Activated CD8-positive, alpha-beta memory T cell treated with anti-CD3 and anti-CD28 coated beads for 36 hours (primary cell): ENCODE measurements around the gene RPS24. TPM values are rescaled to one million over a fixed set of nuclear protein-coding genes. Genes with fewer than 3 reads are reported as not detected.
"Not testable (repeated sequence)": the region's sequence is repeated elsewhere in the genome, so short reads cannot be mapped to it uniquely, and the experiment has no call there.

Experiments
- CTCF ChIA-PET: fragments of 350-600 bp; sonication (Branson Sonifier 250); formaldehyde crosslinking; loops from one replicate; lab custom pipeline; 2021; ENCODE audit warnings: antibody characterized with exemption; lab: Charles Lee
- POLR2A ChIA-PET: fragments of 350-600 bp; sonication (Branson Sonifier 250); formaldehyde crosslinking; loops from one replicate; lab custom pipeline; 2021; ENCODE audit warnings: antibody characterized with exemption; lab: Charles Lee
- total RNA-seq, 2 experiments: library from RNA; stranded (reverse); gene quantifications; one replicate each; pipeline ENCODE4 v1.2.3, GENCODE V29; 2021

Gene RPS24
- total RNA-seq: 1,000 to 10,000 TPM; 1,848 to 1,876 TPM

- ChIA-PET CTCF (no interaction called here), POLR2A (interaction anchor here (0.5 to 1.0 kb wide), 2 partner anchors 9 to 18 kb away, joined by 3 read pairs; no protein-coding TSS in a partner anchor)
These were observed at the start of gene RPS24 for GRCh38 chr10:78033637-78034470. Gene RPS24 (plus strand): TSS chr10:78033863. CDS start chr10:78033902, 39 bp downstream.

GRCh38 chr10:77984986-77985385, 48.7 kb upstream of the RPS24 start:
- CTCF ChIA-PET: no interaction called here
- POLR2A ChIA-PET: no interaction called here

GRCh38 chr10:77987671-77988255, 45.9 kb upstream of the RPS24 start:
- POLR2A ChIA-PET: no interaction called here
- CTCF ChIA-PET: no interaction called here

GRCh38 chr10:77989081-77989724, 44.5 kb upstream of the RPS24 start:
- CTCF ChIA-PET: interaction anchor here (0.9 kb wide), 1 partner anchor 38 kb away, joined by 3 read pairs; no protein-coding TSS in a partner anchor

GRCh38 chr10:77993620-77994019, 40.0 kb upstream of the RPS24 start:
- ChIA-PET CTCF (no interaction called here), POLR2A (no interaction called here)

More at GRCh38 chr10:77989081-77989724, 44.5 kb upstream of the RPS24 start:
- POLR2A ChIA-PET: no interaction called here

GRCh38 chr10:77998780-77999179, 34.9 kb upstream of the RPS24 start:
- CTCF ChIA-PET: not testable (repeated sequence)

GRCh38 chr10:78000206-78000605, 33.5 kb upstream of the RPS24 start:
- POLR2A ChIA-PET: no interaction called here
- CTCF ChIA-PET: no interaction called here

More at GRCh38 chr10:77998780-77999179, 34.9 kb upstream of the RPS24 start:
- POLR2A ChIA-PET: not testable (repeated sequence)

GRCh38 chr10:78000956-78001472, 32.6 kb upstream of the RPS24 start:
- CTCF ChIA-PET: no interaction called here
- POLR2A ChIA-PET: no interaction called here

- CTCF ChIA-PET: no interaction called here
- POLR2A ChIA-PET: no interaction called here
These were observed 30.9 kb upstream of the RPS24 start for GRCh38 chr10:78002541-78003288.

- CTCF ChIA-PET: no interaction called here
- POLR2A ChIA-PET: no interaction called here
These were observed 29.2 kb upstream of the RPS24 start for GRCh38 chr10:78004215-78005026.

- ChIA-PET CTCF (no interaction called here), POLR2A (no interaction called here)
These were observed 26.5 kb upstream of the RPS24 start for GRCh38 chr10:78007172-78007571.

- ChIA-PET POLR2A (no interaction called here), CTCF (interaction anchor here (0.7 kb wide), 1 partner anchor 147 kb away, joined by 5 read pairs; no protein-coding TSS in a partner anchor)
These were observed 24.0 kb upstream of the RPS24 start for GRCh38 chr10:78009662-78010061.

- POLR2A ChIA-PET: no interaction called here
These were observed 23.4 kb upstream of the RPS24 start for GRCh38 chr10:78010278-78010677.

GRCh38 chr10:78011065-78011464, 22.6 kb upstream of the RPS24 start:
- CTCF ChIA-PET: no interaction called here
- POLR2A ChIA-PET: no interaction called here

More at GRCh38 chr10:78010278-78010677, 23.4 kb upstream of the RPS24 start:
- CTCF ChIA-PET: no interaction called here

GRCh38 chr10:78013564-78013963, 20.1 kb upstream of the RPS24 start:
- ChIA-PET CTCF (no interaction called here), POLR2A (no interaction called here)

- CTCF ChIA-PET: no interaction called here
- POLR2A ChIA-PET: interaction anchor here (0.6 kb wide), 1 partner anchor 18 kb away, joined by 3 read pairs; the partner anchor contains the start of gene RPS24
These were observed 18.1 kb upstream of the RPS24 start for GRCh38 chr10:78015546-78015945.

- ChIA-PET POLR2A (no interaction called here), CTCF (interaction anchor here (1.0 kb wide), 1 partner anchor 10 kb away, joined by 3 read pairs; no protein-coding TSS in a partner anchor)
These were observed 15.8 kb upstream of the RPS24 start for GRCh38 chr10:78017856-78018255.

- CTCF ChIA-PET: no interaction called here
- POLR2A ChIA-PET: no interaction called here
These were observed 14.4 kb upstream of the RPS24 start for GRCh38 chr10:78019264-78019663.
